ENCODE data around the gene AXIN1.
"Not testable (repeated sequence)": the region's sequence is repeated elsewhere in the genome, so short reads cannot be mapped to it uniquely, and the experiment has no call there.

The AXIN1 gene

GRCh38 chr16:331181-331814 is 21.2 kb downstream of the AXIN1 start:
- not testable (repeated sequence) for DNase-seq

DNA sequence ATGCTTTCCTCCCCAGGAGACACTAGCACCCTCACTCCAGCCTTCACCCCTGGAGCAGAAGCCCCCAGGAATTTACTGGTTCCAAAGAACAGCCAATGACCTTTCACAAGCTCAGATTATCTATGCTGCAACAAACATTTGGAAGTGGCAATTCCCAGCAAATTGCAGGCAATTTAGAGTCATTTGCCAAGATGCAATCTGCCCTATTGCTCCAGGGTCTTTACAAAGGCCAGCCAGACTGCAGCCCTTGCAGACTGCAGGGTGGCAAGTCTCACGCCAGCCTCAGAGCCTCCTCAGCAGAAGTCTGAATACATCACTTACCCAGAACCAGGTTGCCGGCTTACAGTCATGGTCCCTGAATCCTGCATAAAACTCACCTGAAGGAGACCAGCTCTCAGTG is 21.8 kb downstream of the AXIN1 start:
- no peak for DNase-seq

- DNase-seq: no peak
Measured at GRCh38 chr16:325375-326145, 27.0 kb downstream of the AXIN1 start.

DNA sequence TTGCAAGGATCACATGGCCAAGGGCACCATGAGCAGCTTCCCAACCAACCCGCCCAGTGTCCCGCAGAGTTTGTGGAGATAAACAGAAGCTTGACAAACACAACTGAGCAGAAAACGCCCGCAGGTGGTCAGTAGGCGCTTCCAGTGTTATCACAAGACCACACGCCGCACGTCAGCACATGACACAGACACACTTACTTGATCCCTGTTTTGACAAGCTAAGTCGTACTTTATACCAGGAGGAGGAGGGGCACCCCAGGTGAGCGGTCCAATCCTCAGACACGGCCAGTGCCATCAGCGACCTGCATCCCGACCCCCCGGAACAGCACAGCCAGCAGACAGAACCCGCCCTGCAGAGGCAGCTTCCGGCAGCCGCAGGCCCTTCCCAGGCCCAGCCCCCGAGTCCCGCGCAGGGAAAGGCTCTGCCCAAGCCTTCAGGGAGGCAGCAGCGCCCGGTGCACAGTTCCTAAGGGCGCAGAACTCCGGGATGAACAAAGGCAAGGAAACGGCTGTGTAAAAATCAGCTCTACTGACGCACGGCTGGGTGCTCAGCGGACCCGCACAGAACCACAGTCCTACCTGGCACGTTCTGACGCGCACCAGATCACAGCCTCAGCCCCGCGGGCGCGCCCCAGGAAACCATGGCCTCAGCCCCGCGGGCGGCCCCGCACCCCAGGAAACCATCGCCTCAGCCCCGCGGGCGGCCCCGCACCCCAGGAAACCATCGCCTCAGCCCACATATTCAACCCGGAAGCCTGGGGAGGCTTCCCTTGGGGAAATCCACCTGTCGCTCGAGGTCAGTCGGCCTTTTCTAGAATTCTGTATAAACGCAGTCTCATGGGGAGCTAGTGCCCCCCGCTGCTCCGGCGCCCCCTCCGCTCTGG is 27.8 kb downstream of the AXIN1 start:
- no peak for DNase-seq

GRCh38 chr16:324201-324450 is 28.4 kb downstream of the AXIN1 start:
- no peak for DNase-seq

GRCh38 chr16:322476-323143 is 29.9 kb downstream of the AXIN1 start:
- DNase-seq: no peak

GRCh38 chr16:321532-321931 is 31.0 kb downstream of the AXIN1 start:
- no peak for DNase-seq

DNA sequence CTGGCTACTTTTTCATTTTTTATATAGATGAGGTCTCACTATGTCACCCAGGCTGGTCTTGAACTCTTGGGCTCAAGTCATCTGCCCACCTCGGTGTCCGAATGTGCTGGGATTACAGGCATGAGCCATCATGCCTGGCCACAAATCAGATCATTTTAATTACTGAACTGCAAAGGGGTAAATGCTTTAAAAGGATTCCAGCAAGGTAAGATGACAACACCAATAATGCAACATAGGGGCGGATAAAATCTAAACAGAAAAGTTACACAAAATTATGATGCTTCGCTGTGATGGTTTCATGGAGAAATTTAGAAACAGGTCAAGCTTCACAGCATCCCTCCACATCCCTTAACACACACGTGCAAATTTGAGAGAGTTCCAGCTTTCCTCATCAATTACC is 32.3 kb downstream of the AXIN1 start:
- DNase-seq: no peak

GRCh38 chr16:318628-319027 is 33.9 kb downstream of the AXIN1 start:
- DNase-seq: no peak

DNA sequence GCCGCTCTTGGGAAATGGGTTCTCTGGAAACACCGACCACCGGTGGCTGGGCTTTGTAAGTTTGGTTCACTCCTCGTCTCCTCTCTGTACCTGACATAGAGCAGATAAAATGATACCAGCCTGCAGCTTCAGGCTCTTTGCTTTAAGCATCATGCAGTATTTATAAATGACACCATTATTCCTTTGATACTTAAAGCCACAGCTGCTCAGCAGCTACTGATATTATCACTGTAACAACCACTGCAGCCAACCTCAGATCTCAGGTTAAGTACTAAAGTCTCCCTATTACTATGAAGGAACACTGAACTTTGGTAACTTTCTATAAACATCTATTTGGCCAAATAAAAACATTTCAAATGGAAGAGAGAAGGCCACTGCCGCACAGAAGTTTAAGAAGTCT is 34.9 kb downstream of the AXIN1 start:
- no peak for DNase-seq

DNA sequence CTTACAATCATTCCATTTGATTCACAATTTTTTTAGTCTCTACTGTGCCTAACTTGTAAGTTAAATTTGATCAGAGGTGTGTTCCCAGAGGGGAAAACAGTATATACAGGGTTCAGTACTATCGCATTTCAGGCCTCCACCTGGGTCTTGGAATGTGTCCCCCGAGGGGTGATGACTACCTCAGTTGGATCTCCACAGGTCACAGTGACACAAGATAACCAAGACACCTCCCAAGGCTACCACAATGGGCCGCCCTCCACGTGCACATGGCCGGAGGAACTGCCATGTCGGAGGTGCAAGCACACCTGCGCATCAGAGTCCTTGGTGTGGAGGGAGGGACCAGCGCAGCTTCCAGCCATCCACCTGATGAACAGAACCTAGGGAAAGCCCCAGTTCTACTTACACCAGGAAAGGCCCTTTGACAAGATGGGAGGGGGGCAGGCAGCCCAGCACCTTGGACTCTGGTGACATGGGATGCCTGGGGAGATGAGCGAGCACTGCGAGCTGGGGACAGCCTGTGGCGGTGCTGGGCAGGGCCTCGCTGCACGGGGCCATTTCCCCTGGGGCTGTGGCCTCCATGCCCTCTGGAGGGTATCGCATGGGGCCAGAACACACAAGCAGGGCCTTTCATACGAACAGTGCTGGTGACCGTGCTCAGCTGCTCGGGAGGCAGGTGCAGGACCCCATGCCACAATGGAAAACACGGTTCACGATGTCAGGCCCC is 35.6 kb downstream of the AXIN1 start:
- DNase-seq: no peak

- DNase-seq: no peak
Measured at GRCh38 chr16:314795-315299, 37.7 kb downstream of the AXIN1 start.

- DNase-seq: no peak
Measured at GRCh38 chr16:314351-314750, 38.2 kb downstream of the AXIN1 start.

GRCh38 chr16:311725-312124 is 40.8 kb downstream of the AXIN1 start:
- DNase-seq: no peak

- no peak for DNase-seq
Measured at GRCh38 chr16:309476-309875, 43.0 kb downstream of the AXIN1 start.

GRCh38 chr16:307691-308312 is 44.7 kb downstream of the AXIN1 start:
- DNase-seq: no peak

- DNase-seq: no peak
Measured at GRCh38 chr16:306911-307370, 45.6 kb downstream of the AXIN1 start.

- no peak for DNase-seq
Measured at GRCh38 chr16:305916-306626, 46.5 kb downstream of the AXIN1 start.

GRCh38 chr16:303760-304505 is 48.6 kb downstream of the AXIN1 start:
- no peak for DNase-seq

- no peak for DNase-seq
Measured at GRCh38 chr16:301950-302349, 50.6 kb downstream of the AXIN1 start.

- DNase-seq: no peak
Measured at GRCh38 chr16:301235-301634, 51.3 kb downstream of the AXIN1 start.
